ENCODE results near the gene MAP3K1.

DNA sequence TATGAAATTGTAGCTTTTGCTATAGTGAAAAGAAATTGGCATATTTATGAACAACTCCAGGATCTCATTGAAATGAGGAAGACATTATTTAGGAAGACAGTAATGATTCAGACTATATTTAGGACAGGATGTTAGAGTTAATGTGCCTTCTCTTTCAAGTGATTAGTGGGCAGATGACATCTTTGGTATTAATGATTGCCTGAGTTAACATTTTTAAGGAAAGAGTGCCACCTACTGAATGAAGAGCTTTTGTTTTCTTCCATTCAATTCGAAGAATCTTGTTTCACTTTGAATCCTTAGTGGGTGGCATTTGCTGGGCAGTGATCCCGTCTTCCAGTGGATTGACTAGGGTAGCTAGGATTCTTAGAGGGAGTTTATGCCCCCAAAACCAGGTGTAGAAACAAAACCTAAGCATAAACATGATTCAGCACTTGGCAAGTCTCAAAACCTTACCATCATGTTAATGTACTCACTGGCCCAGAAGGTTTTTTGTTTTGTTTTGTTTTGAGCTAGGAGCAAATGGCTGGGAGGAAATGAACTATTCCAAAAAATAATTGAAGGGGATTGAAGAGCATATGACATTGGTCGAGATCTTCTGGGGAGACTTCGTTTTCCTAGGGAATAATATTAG is 23.2 kb downstream of the MAP3K1 start:
- TF ChIP-seq POLR2AphosphoS5 (IDR thresholded peaks at IDR 0.05; ENCODE audit: low read depth, low read length) (no peak), REST (IDR thresholded peaks at IDR 0.05; ENCODE audit: insufficient read depth in 1 of 2, low read depth in 2 of 2, low read length in 2 of 2) (no peak)

All from PFSK-1 (cell line).